SK-N-SH (cell line): ENCODE measurements around the gene ADAD2. TPM values are rescaled to one million over a fixed set of nuclear protein-coding genes. Genes with fewer than 3 reads are reported as not detected.

Experiments used
- CTCF ChIA-PET: fragments of 300-600, 350-600 bp; formaldehyde crosslinking; extraction: SDS; loops from one replicate; lab custom pipeline; 2021; lab: Yijun Ruan, JAX
- POLR2A ChIA-PET: fragments of 350-600 bp; sonication (Branson Sonifier 250); formaldehyde crosslinking; extraction: SDS; loops from one replicate; lab custom pipeline; 2020; ENCODE audit warnings: antibody characterized with exemption, inconsistent platforms; lab: Yijun Ruan, JAX
- DNase-seq: peaks from one replicate; pipeline ENCODE4 v3.0.0; 2012
- H2AFZ ChIP-seq: fragments of 200-600 bp; sonication (generic); 2 replicates; pipeline ENCODE4 v1.8.1; 2016; ENCODE audit warnings: antibody characterized with exemption, mild to moderate bottlenecking, low read depth
- H3F3A ChIP-seq: fragments of 200-600 bp; sonication (generic); replicated peaks from 2 replicates; pipeline ENCODE3; 2016; ENCODE audit warnings: antibody characterized with exemption, mild to moderate bottlenecking; ENCODE audit not compliant: insufficient read depth
- H3K27ac ChIP-seq, 2 experiments: fragments of 200-500 bp in 1 of 2; fragments of 200-600 bp in 1 of 2; sonication (Bioruptor generic) in 1 of 2; sonication (generic), shearing (Covaris generic) in 1 of 2; 2 replicates each; pipeline versions ENCODE4 v1.5.1 to v1.6.1; 2014 to 2016; ENCODE audit warnings: low read depth in 2 of 2, inconsistent platforms in 1 of 2, low read length in 1 of 2, mild to moderate bottlenecking in 1 of 2, mixed read lengths in 1 of 2
- H3K27me3 ChIP-seq: fragments of 200-600 bp; sonication (generic), shearing (Covaris generic); 2 replicates; pipeline ENCODE4 v1.6.1; 2016; ENCODE audit warnings: mixed run types; ENCODE audit not compliant: insufficient read depth
- H3K36me3 ChIP-seq, 2 experiments: fragments of 200-500 bp in 1 of 2; fragments of 200-600 bp in 1 of 2; sonication (Bioruptor generic) in 1 of 2; sonication (generic) in 1 of 2; replicated peaks in 1 of 2; 2 replicates each; pipeline versions ENCODE3 to v1.5.1; 2014 to 2016; ENCODE audit warnings: low read length in 1 of 2, mild to moderate bottlenecking in 1 of 2; ENCODE audit not compliant: insufficient read depth in 2 of 2, control insufficient read depth in 1 of 2
- H3K4me1 ChIP-seq, 2 experiments: fragments of 200-500 bp in 1 of 2; fragments of 200-600 bp in 1 of 2; sonication (Bioruptor generic) in 1 of 2; sonication (generic), shearing (Covaris generic) in 1 of 2; 2 replicates each; pipeline versions ENCODE4 v1.5.1 to v1.6.1; 2014 to 2016; ENCODE audit warnings: low read depth in 1 of 2, low read length in 1 of 2, mixed run types in 1 of 2; ENCODE audit not compliant: insufficient read depth in 2 of 2, control insufficient read depth in 1 of 2
- H3K4me2 ChIP-seq: fragments of 200-600 bp; sonication (generic), shearing (Covaris generic); 2 replicates; pipeline ENCODE4 v1.6.1; 2017; ENCODE audit warnings: mixed run types
- H3K4me3 ChIP-seq, 2 experiments: fragments of 200-500 bp in 1 of 2; fragments of 200-600 bp in 1 of 2; sonication (Bioruptor generic) in 1 of 2; sonication (generic), shearing (Covaris generic) in 1 of 2; 2 replicates each; pipeline versions ENCODE4 v1.5.1 to v1.8.1; 2014 to 2016; ENCODE audit warnings: low read depth in 2 of 2, inconsistent platforms in 1 of 2, low read length in 1 of 2, mild to moderate bottlenecking in 1 of 2, mixed read lengths in 1 of 2, moderate library complexity in 1 of 2
- H3K79me2 ChIP-seq: fragments of 200-600 bp; sonication (generic); 2 replicates; pipeline ENCODE4 v1.8.1; 2017; ENCODE audit warnings: mild to moderate bottlenecking; ENCODE audit not compliant: insufficient read depth
- H3K9ac ChIP-seq: fragments of 200-600 bp; sonication (generic); 2 replicates; pipeline ENCODE4 v1.6.1; 2017; ENCODE audit warnings: mixed run types
- H3K9me2 ChIP-seq: fragments of 200-600 bp; sonication (generic); 2 replicates; pipeline ENCODE4 v1.6.1; 2017; ENCODE audit warnings: mixed run types
- H3K9me3 ChIP-seq: fragments of 200-600 bp; sonication (generic); 2 replicates; pipeline ENCODE4 v1.6.1; 2017; ENCODE audit warnings: mixed run types, mild to moderate bottlenecking, moderate library complexity
- H4K20me1 ChIP-seq: fragments of 200-600 bp; sonication (generic); 2 replicates; pipeline ENCODE4 v1.6.1; 2017; ENCODE audit warnings: mild to moderate bottlenecking, mixed run types; ENCODE audit not compliant: insufficient read depth
- ELF1 ChIP-seq: IDR thresholded peaks from 2 replicates; pipeline ENCODE4 v1.4.0; 2012
- EP300 ChIP-seq, 2 experiments: IDR thresholded peaks; 2 replicates each; pipeline versions ENCODE4 v1.4.0 to v1.6.1; 2012; ENCODE audit warnings: borderline replicate concordance in 1 of 2, low read depth in 1 of 2, low read length in 1 of 2
- EZH2phosphoT487 ChIP-seq: fragments of 200-600 bp; sonication (generic); IDR thresholded peaks from 2 replicates; pipeline ENCODE4 v1.6.1; 2017; ENCODE audit warnings: low read depth, mixed run types, mild to moderate bottlenecking, antibody characterized with exemption, moderate library complexity, borderline replicate concordance
- FOSL2 ChIP-seq: IDR thresholded peaks from 2 replicates; pipeline ENCODE4 v1.4.0; 2012; ENCODE audit warnings: low read depth, mild to moderate bottlenecking, moderate library complexity, borderline replicate concordance
- FOXJ3 ChIP-seq: sonication (generic); formaldehyde crosslinking; IDR thresholded peaks from 2 replicates; pipeline ENCODE4 v1.5.1; 2020; ENCODE audit warnings: mild to moderate bottlenecking, missing genetic modification reagents
- GABPA ChIP-seq: IDR thresholded peaks from 2 replicates; pipeline ENCODE4 v1.4.0; 2012; ENCODE audit warnings: low read depth, mild to moderate bottlenecking
- GATA2 ChIP-seq: sonication (generic); formaldehyde crosslinking; IDR thresholded peaks from 2 replicates; pipeline ENCODE4 v1.5.0; 2020; ENCODE audit warnings: mild to moderate bottlenecking, missing genetic modification reagents
- JUND ChIP-seq: IDR thresholded peaks from 2 replicates; pipeline ENCODE4 v1.4.0; 2012
- MEF2A ChIP-seq: IDR thresholded peaks from 2 replicates; pipeline ENCODE4 v1.4.0; 2012; ENCODE audit warnings: low read depth, borderline replicate concordance
- MXI1 ChIP-seq: IDR thresholded peaks from 2 replicates; pipeline ENCODE4 v1.6.1; 2012; ENCODE audit warnings: mild to moderate bottlenecking, low read depth, low read length, improper control_type of control experiment
- NFIC ChIP-seq: IDR thresholded peaks from 2 replicates; pipeline ENCODE4 v1.4.0; 2012; ENCODE audit warnings: borderline replicate concordance
- RAD21 ChIP-seq: IDR thresholded peaks from 2 replicates; pipeline ENCODE4 v1.6.1; 2012; ENCODE audit warnings: mild to moderate bottlenecking, low read length
- RXRA ChIP-seq: IDR thresholded peaks from 2 replicates; pipeline ENCODE4 v1.4.0; 2012; ENCODE audit warnings: low read depth, mild to moderate bottlenecking, borderline replicate concordance
- SIN3A ChIP-seq: IDR thresholded peaks from 2 replicates; pipeline ENCODE4 v1.6.1; 2012; ENCODE audit warnings: low read depth, mild to moderate bottlenecking, low read length, moderate library complexity, borderline replicate concordance
- TAF1 ChIP-seq: IDR thresholded peaks from 2 replicates; pipeline ENCODE4 v1.6.1; 2012; ENCODE audit warnings: low read depth, mild to moderate bottlenecking, low read length, moderate library complexity, borderline replicate concordance
- TCF12 ChIP-seq: IDR thresholded peaks from 2 replicates; pipeline ENCODE4 v1.4.0; 2012
- YY1 ChIP-seq: IDR thresholded peaks from 2 replicates; pipeline ENCODE4 v1.4.0; 2012; ENCODE audit warnings: low read depth, mild to moderate bottlenecking
- WGBS: methylation state at CpG from one replicate; pipeline ENCODE4 v1.1.6; 2017; ENCODE audit warnings: low lambda C conversion rate; 5-methylcytosine and 5-hydroxymethylcytosine counted together
- polyA plus RNA-seq, 3 experiments: library from polyadenylated mRNA; depleted of rRNA; stranded (reverse); fragments of >200 nt; gene quantifications; 2 replicates each; pipeline ENCODE4 v1.2.3, GENCODE V29; 2012
- TF ChIP-seq, protein P1 (sequence below): IDR thresholded peaks from 2 replicates; pipeline ENCODE4 v1.4.0; 2012; ENCODE audit warnings: low read depth, borderline replicate concordance
- TF ChIP-seq, protein P2 (sequence below): IDR thresholded peaks from 2 replicates; pipeline ENCODE4; 2012
- TF ChIP-seq, protein P3 (sequence below): fragments of 150-350 bp; IDR thresholded peaks from 2 replicates; pipeline ENCODE4 v1.6.1; 2017; ENCODE audit warnings: antibody characterized with exemption, low read length, low read depth, borderline replicate concordance

ADAD2 gene
- polyA plus RNA-seq, 1 of the 3 experiments (the other 2 are of a cell fraction), result not detected

- no peak overlapping the region for H3K9ac ChIP-seq
- CTCF ChIA-PET, result interaction anchor here (1.4 kb wide), 1 partner anchor 21 kb away, joined by 3 read pairs; no protein-coding TSS in a partner anchor
- no peak overlapping the region for H3K4me3 ChIP-seq
- no peak overlapping the region for H2AFZ ChIP-seq
- H3K36me3 ChIP-seq, result no peaks in the 10 kb centered on the region
- TF ChIP-seq, protein P1, sequence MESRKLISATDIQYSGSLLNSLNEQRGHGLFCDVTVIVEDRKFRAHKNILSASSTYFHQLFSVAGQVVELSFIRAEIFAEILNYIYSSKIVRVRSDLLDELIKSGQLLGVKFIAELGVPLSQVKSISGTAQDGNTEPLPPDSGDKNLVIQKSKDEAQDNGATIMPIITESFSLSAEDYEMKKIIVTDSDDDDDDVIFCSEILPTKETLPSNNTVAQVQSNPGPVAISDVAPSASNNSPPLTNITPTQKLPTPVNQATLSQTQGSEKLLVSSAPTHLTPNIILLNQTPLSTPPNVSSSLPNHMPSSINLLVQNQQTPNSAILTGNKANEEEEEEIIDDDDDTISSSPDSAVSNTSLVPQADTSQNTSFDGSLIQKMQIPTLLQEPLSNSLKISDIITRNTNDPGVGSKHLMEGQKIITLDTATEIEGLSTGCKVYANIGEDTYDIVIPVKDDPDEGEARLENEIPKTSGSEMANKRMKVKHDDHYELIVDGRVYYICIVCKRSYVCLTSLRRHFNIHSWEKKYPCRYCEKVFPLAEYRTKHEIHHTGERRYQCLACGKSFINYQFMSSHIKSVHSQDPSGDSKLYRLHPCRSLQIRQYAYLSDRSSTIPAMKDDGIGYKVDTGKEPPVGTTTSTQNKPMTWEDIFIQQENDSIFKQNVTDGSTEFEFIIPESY, result no peak
- TF ChIP-seq RXRA, result no peak
- TF ChIP-seq JUND, result no peak
- no peak for TF ChIP-seq YY1
- no peak for TF ChIP-seq TAF1
- TF ChIP-seq ELF1, result no peak
- TF ChIP-seq MXI1, result no peak
- no peak for TF ChIP-seq GABPA
- no peak for TF ChIP-seq GATA2 (CRISPR knock-in tag)
- no peak for TF ChIP-seq TCF12
- TF ChIP-seq EZH2phosphoT487, result no peak
- TF ChIP-seq NFIC, result no peak
- no peak for TF ChIP-seq SIN3A
- TF ChIP-seq, protein P2, sequence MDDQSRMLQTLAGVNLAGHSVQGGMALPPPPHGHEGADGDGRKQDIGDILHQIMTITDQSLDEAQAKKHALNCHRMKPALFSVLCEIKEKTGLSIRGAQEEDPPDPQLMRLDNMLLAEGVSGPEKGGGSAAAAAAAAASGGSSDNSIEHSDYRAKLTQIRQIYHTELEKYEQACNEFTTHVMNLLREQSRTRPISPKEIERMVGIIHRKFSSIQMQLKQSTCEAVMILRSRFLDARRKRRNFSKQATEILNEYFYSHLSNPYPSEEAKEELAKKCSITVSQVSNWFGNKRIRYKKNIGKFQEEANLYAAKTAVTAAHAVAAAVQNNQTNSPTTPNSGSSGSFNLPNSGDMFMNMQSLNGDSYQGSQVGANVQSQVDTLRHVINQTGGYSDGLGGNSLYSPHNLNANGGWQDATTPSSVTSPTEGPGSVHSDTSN, result no peak
- TF ChIP-seq MEF2A, result no peak
- TF ChIP-seq EP300 (IDR thresholded peaks at IDR 0.05; ENCODE audit: borderline replicate concordance in 1 of 2, low read depth in 1 of 2, low read length in 1 of 2), result no peak
- TF ChIP-seq, protein P3, sequence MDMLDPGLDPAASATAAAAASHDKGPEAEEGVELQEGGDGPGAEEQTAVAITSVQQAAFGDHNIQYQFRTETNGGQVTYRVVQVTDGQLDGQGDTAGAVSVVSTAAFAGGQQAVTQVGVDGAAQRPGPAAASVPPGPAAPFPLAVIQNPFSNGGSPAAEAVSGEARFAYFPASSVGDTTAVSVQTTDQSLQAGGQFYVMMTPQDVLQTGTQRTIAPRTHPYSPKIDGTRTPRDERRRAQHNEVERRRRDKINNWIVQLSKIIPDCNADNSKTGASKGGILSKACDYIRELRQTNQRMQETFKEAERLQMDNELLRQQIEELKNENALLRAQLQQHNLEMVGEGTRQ, result no peak
- TF ChIP-seq FOSL2, result no peak
- no peak for TF ChIP-seq RAD21
- TF ChIP-seq FOXJ3 (CRISPR knock-in tag), result no peak
- H3K4me2 ChIP-seq, result no peak overlapping the region
- no peaks in the 10 kb centered on the region for H3K9me2 ChIP-seq
- no peak overlapping the region for H3K27ac ChIP-seq
- H3K9me3 ChIP-seq, result no peaks in the 10 kb centered on the region
- DNase-seq, result no peak
- H3K27me3 ChIP-seq, result no peaks in the 10 kb centered on the region; the same call in 1 of the 2 replicates
- peaks cover 0 to 19% of the 10 kb centered on the region in 2 experiments; a peak in 1 of 4 replicates for H3K4me1 ChIP-seq
- POLR2A ChIA-PET, result no interaction called here
- no peaks in the 10 kb centered on the region for H4K20me1 ChIP-seq
- H3K79me2 ChIP-seq, result no peaks in the 10 kb centered on the region
- WGBS, result 88% methylated on average over 18 of the region's 25 CpGs
- H3F3A ChIP-seq, result no peaks in the 10 kb centered on the region
These were observed 45.7 kb downstream of the ADAD2 start for GRCh38 chr16:84236671-84237070.
